ENCODE data around the gene TPI1.

DNA sequence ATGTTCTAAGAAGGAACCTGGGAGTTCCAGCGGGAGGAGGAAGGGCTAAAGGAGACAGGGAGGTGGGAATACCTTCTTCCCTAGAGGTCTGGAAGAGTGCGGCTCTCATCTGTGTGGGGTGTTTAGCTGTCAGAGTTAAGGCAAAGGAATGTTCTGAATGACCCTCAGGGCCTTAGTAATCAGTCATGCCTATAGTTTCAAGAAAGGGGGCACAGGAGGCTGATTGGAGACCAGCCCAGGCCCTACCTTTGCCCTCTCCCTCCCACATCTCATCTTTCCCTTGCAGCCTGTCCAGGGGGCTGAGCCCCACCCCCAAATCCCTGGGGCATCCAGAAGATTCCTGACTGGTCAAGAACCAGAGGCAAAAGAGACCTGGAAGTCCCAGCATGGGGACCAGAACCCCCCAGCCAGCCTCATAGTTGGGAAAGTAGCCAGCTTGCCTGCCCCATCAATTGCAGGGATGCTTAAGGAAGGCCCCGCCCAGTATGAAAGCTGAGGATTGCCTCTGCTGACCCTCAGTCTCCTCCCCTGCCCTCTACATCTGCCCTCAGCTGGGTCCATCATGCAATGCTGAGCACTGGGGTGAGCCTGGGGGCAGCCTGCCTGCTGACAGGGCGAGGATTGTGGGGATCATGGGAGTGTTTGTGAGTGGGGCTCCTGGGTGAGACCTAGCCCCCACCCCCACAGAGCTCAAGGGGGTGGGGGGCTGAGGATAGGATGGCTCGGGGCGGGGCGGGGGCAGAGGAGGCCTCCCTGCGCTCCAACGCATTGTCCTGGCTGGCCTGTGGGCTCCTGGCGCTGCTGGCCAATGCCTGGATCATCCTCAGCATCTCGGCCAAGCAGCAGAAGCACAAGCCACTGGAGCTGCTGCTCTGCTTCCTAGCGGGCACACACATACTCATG, 43.9 kb upstream of the TPI1 start:
- TF ChIP-seq CTCF (conservative IDR thresholded peaks at IDR 0.05; ENCODE audit: low read length): no peak
- TF ChIP-seq EZH2phosphoT487 (IDR thresholded peaks at IDR 0.05; ENCODE audit: borderline replicate concordance, low read depth, low read length): no peak
